GM18508 (cell line): ENCODE results near the gene SMARCD1.

Experiments used
- ATAC-seq: cut with Tn5 transposase; IDR thresholded peaks from one replicate; pipeline ENCODE4 v1.9.1; 2021; ENCODE audit warnings: moderate number of reproducible peaks; ENCODE audit not compliant: insufficient read depth, unreplicated experiment

SMARCD1 gene

GRCh38 chr12:50084775-50085614 lies at the start of gene SMARCD1:
Gene SMARCD1, plus strand, starts transcription at chr12:50085342. Its CDS starts 28 bp downstream, at chr12:50085370.
- ATAC-seq = peak; percentile 25

GRCh38 chr12:50038336-50038735 lies 46.8 kb upstream of the SMARCD1 start:
- no peak for ATAC-seq

- ATAC-seq = no peak
Measured at GRCh38 chr12:50039151-50039835, 45.8 kb upstream of the SMARCD1 start.

- no peak for ATAC-seq
Measured at GRCh38 chr12:50040657-50041056, 44.5 kb upstream of the SMARCD1 start.

GRCh38 chr12:50041062-50041860 lies 43.9 kb upstream of the SMARCD1 start:
- ATAC-seq = no peak

GRCh38 chr12:50041962-50042361 lies 43.2 kb upstream of the SMARCD1 start:
- ATAC-seq = no peak

GRCh38 chr12:50042693-50043092 lies 42.4 kb upstream of the SMARCD1 start:
- ATAC-seq = no peak

GRCh38 chr12:50043308-50043707 lies 41.8 kb upstream of the SMARCD1 start:
- ATAC-seq = no peak

- ATAC-seq = no peak
Measured at GRCh38 chr12:50043854-50044253, 41.3 kb upstream of the SMARCD1 start.

GRCh38 chr12:50047693-50048250 lies 37.4 kb upstream of the SMARCD1 start:
- no peak for ATAC-seq

GRCh38 chr12:50049254-50050118 lies 35.7 kb upstream of the SMARCD1 start:
- ATAC-seq = no peak

GRCh38 chr12:50050119-50050385 lies 35.1 kb upstream of the SMARCD1 start:
- no peak for ATAC-seq

GRCh38 chr12:50050410-50051098 lies 34.6 kb upstream of the SMARCD1 start:
- ATAC-seq = no peak

- no peak for ATAC-seq
Measured at GRCh38 chr12:50051101-50051806, 33.9 kb upstream of the SMARCD1 start.

- ATAC-seq = no peak
Measured at GRCh38 chr12:50052544-50052943, 32.6 kb upstream of the SMARCD1 start.

GRCh38 chr12:50052964-50053363 lies 32.2 kb upstream of the SMARCD1 start:
- no peak for ATAC-seq

GRCh38 chr12:50053583-50053982 lies 31.6 kb upstream of the SMARCD1 start:
- no peak for ATAC-seq

- no peak for ATAC-seq
Measured at GRCh38 chr12:50055831-50056638, 29.1 kb upstream of the SMARCD1 start.
